PFSK-1 (cell line): ENCODE data around the gene ST8SIA1.

Source experiments
- REST ChIP-seq, 2 experiments: IDR thresholded peaks; 2 replicates each; pipeline versions ENCODE4 v1.6.1 to v1.8.0; 2011 to 2012; ENCODE audit warnings: low read depth in 2 of 2, low read length in 2 of 2, control low read depth in 1 of 2, inconsistent platforms in 1 of 2, mild to moderate bottlenecking in 1 of 2, moderate library complexity in 1 of 2; ENCODE audit not compliant: insufficient read depth in 1 of 2
- SIN3A ChIP-seq: IDR thresholded peaks from 2 replicates; pipeline ENCODE4 v1.6.1; 2012; ENCODE audit warnings: mild to moderate bottlenecking, low read length, moderate library complexity, borderline replicate concordance; ENCODE audit not compliant: insufficient read depth

GRCh38 chr12:22250762-22251161, 83.7 kb downstream of the ST8SIA1 start:
- TF ChIP-seq REST (IDR thresholded peaks at IDR 0.05; ENCODE audit: insufficient read depth in 1 of 2, low read depth in 2 of 2, low read length in 2 of 2), result no peak
- no peak for TF ChIP-seq SIN3A
